HepG2 (cell line): ENCODE results near the gene KCTD19. TPM values are rescaled to one million over a fixed set of nuclear protein-coding genes. Genes with fewer than 3 reads are reported as not detected.
A peak's percentile ranks its signal among the peaks of the same experiment; 100 is the strongest.

ENCODE experiments used
- ATAC-seq: fragments of 200-7000 bp; cut with Tn5 transposase; 3 replicates; pipeline ENCODE4 v1.9.1; 2020; ENCODE audit warnings: mild to moderate bottlenecking, moderate library complexity
- BruUV-seq: library from RNA; stranded (reverse); fragments of 400-500 nt; replicated peaks from 2 replicates; lab custom pipeline; 2021; lab: Mats Ljungman, UMichigan
- CTCF ChIA-PET: fragments of 300-600 bp; formaldehyde crosslinking; extraction: SDS; loops from one replicate; lab custom pipeline; 2021; ENCODE audit warnings: low total read pairs, inconsistent platforms, low intra/inter-chr PET ratio; lab: Yijun Ruan, JAX
- POLR2A ChIA-PET: fragments of 350-600 bp; sonication (Branson Sonifier 250); formaldehyde crosslinking; loops from one replicate; lab custom pipeline; 2020; ENCODE audit warnings: antibody characterized with exemption, inconsistent platforms; lab: Yijun Ruan, JAX
- DNase-seq: peaks from one replicate; pipeline ENCODE4 v3.0.0-alpha.2; 2015; ENCODE audit warnings: low spot score
- FAIRE-seq: peaks from 3 replicates; lab custom pipeline; 2011; peaks lifted over from hg19 to GRCh38; lab: Jason Lieb, UNC
- H2AFZ ChIP-seq: one replicate; pipeline ENCODE4 v1.6.1; 2011; ENCODE audit warnings: low read length, inconsistent platforms
- H3K27ac ChIP-seq: fragments of 300-600 bp; 3 replicates; pipeline ENCODE4 v1.8.0; 2011; ENCODE audit warnings: mixed run types, mild to moderate bottlenecking, mixed read lengths, low read length, inconsistent platforms; ENCODE audit not compliant: insufficient read depth; ENCODE audit errors: extremely low read length
- H3K27me3 ChIP-seq, 2 experiments: fragments of 200-600 bp in 1 of 2; 2 replicates in 1 of 2; 3 replicates in 1 of 2; pipeline versions ENCODE4 v1.6.0 to v1.8.0; 2011; ENCODE audit warnings: low read length in 2 of 2, mild to moderate bottlenecking in 2 of 2, moderate library complexity in 2 of 2, inconsistent platforms in 1 of 2; ENCODE audit not compliant: insufficient read depth in 2 of 2, control insufficient read depth in 1 of 2
- H3K36me3 ChIP-seq, 2 experiments: fragments of 200-600 bp in 1 of 2; replicated peaks in 1 of 2; 2 replicates in 1 of 2; 3 replicates in 1 of 2; pipeline versions ENCODE4 v1.5.1 to v1.8.0; 2011; ENCODE audit warnings: low read length in 2 of 2, inconsistent platforms in 1 of 2; ENCODE audit not compliant: insufficient read depth in 2 of 2, control insufficient read depth in 1 of 2
- H3K4me1 ChIP-seq: 2 replicates; pipeline ENCODE4 v1.5.1; 2012; ENCODE audit warnings: low read length, inconsistent platforms; ENCODE audit not compliant: insufficient read depth
- H3K4me2 ChIP-seq: 2 replicates; pipeline ENCODE4 v1.6.0; 2011; ENCODE audit warnings: low read depth, low read length, inconsistent platforms
- H3K4me3 ChIP-seq, 3 experiments: fragments of 200-600 bp in 1 of 3; sonication (generic), shearing (Covaris generic) in 1 of 3; replicated peaks in 1 of 3; 2 replicates each; pipeline ENCODE4 v1.5.1; 2011 to 2016; ENCODE audit warnings: low read length in 3 of 3, inconsistent platforms in 2 of 3, low read depth in 2 of 3, mild to moderate bottlenecking in 2 of 3, control low read depth in 1 of 3, mixed read lengths in 1 of 3; ENCODE audit not compliant: insufficient read depth in 1 of 3
- H3K79me2 ChIP-seq: one replicate; pipeline ENCODE4 v1.6.1; 2011; ENCODE audit warnings: low read length, inconsistent platforms; ENCODE audit not compliant: insufficient read depth
- H3K9ac ChIP-seq: 2 replicates; pipeline ENCODE4 v1.6.0; 2011; ENCODE audit warnings: mild to moderate bottlenecking, low read depth, low read length, inconsistent platforms; ENCODE audit not compliant: insufficient read depth
- H3K9me3 ChIP-seq: 2 replicates; pipeline ENCODE4 v1.5.1; 2012; ENCODE audit warnings: mild to moderate bottlenecking, low read length
- H4K20me1 ChIP-seq: 2 replicates; pipeline ENCODE4 v1.6.0; 2011; ENCODE audit warnings: inconsistent platforms, mild to moderate bottlenecking, low read length, moderate library complexity; ENCODE audit not compliant: insufficient read depth
- BRCA1 ChIP-seq: sonication (generic); formaldehyde crosslinking; IDR thresholded peaks from 2 replicates; pipeline ENCODE4 v1.4.0; 2020; ENCODE audit warnings: missing genetic modification reagents
- DBP ChIP-seq: sonication (generic); formaldehyde crosslinking; IDR thresholded peaks from 2 replicates; pipeline ENCODE4 v1.4.0; 2020; ENCODE audit warnings: missing genetic modification reagents; ENCODE audit errors: not compliant biosample characterization
- EEA1 ChIP-seq: sonication (generic); formaldehyde crosslinking; IDR thresholded peaks from 2 replicates; pipeline ENCODE4 v1.5.1; 2020; ENCODE audit warnings: mild to moderate bottlenecking, missing genetic modification reagents, borderline replicate concordance
- GATA4 ChIP-seq: sonication (generic); IDR thresholded peaks from 2 replicates; pipeline ENCODE4 v1.6.1; 2016; ENCODE audit warnings: antibody characterized with exemption, low read depth, borderline replicate concordance
- IKZF1 ChIP-seq: fragments of 450-650 bp; IDR thresholded peaks from 2 replicates; pipeline ENCODE4 v1.7.1; 2016
- KDM6A ChIP-seq: IDR thresholded peaks from 2 replicates; pipeline ENCODE4 v1.6.1; 2016; ENCODE audit warnings: low read depth
- MIER3 ChIP-seq: IDR thresholded peaks from 2 replicates; pipeline ENCODE4 v1.6.1; 2016; ENCODE audit warnings: missing compliant biosample characterization, borderline replicate concordance
- RFXAP ChIP-seq: sonication (generic); formaldehyde crosslinking; IDR thresholded peaks from 2 replicates; pipeline ENCODE4 v1.4.0; 2020; ENCODE audit warnings: missing genetic modification reagents, borderline replicate concordance
- SIN3A ChIP-seq: IDR thresholded peaks from 2 replicates; pipeline ENCODE4 v1.6.1; 2011; ENCODE audit warnings: low read depth, mild to moderate bottlenecking, control low read depth, low read length, borderline replicate concordance
- STAG1 ChIP-seq: sonication (generic); formaldehyde crosslinking; IDR thresholded peaks from 2 replicates; pipeline ENCODE4 v1.4.0; 2020; ENCODE audit warnings: missing genetic modification reagents
- ZBTB37 ChIP-seq: sonication (generic); formaldehyde crosslinking; IDR thresholded peaks from 2 replicates; pipeline ENCODE4 v1.4.0; 2020; ENCODE audit warnings: mild to moderate bottlenecking, missing genetic modification reagents
- ZBTB7B ChIP-seq: sonication (generic); formaldehyde crosslinking; IDR thresholded peaks from 2 replicates; pipeline ENCODE4 v1.4.0; 2020; ENCODE audit warnings: missing genetic modification reagents
- ZFP36L1 ChIP-seq: sonication (generic); formaldehyde crosslinking; IDR thresholded peaks from 2 replicates; pipeline ENCODE4 v1.8.0; 2022; ENCODE audit warnings: mild to moderate bottlenecking, missing genetic modification reagents, moderate library complexity
- ZNF430 ChIP-seq: sonication (generic); formaldehyde crosslinking; IDR thresholded peaks from 2 replicates; pipeline ENCODE4 v1.9.0; 2021; ENCODE audit warnings: mild to moderate bottlenecking, missing genetic modification reagents
- ZNF549 ChIP-seq: sonication (generic); formaldehyde crosslinking; IDR thresholded peaks from 2 replicates; pipeline ENCODE4 v1.5.0; 2020; ENCODE audit warnings: missing genetic modification reagents
- ZNF773 ChIP-seq: sonication (generic); formaldehyde crosslinking; IDR thresholded peaks from 2 replicates; pipeline ENCODE4 v1.4.0; 2020; ENCODE audit warnings: missing genetic modification reagents, borderline replicate concordance
- ZZZ3 ChIP-seq: sonication (generic); formaldehyde crosslinking; IDR thresholded peaks from 2 replicates; pipeline ENCODE4 v1.4.0; 2020; ENCODE audit warnings: missing genetic modification reagents, mild to moderate bottlenecking, borderline replicate concordance
- WGBS: methylation state at CpG from one replicate; pipeline ENCODE4 v1.1.6; 2017; ENCODE audit warnings: low lambda C conversion rate; 5-methylcytosine and 5-hydroxymethylcytosine counted together
- in situ Hi-C: cut with HindIII; loops from 2 replicates; pipeline ENCODE4 v1.10.0; 2017; ENCODE audit warnings: low pct_unique_long_range_greater_than_20kb; ENCODE audit not compliant: extremely low pct_ligation_motif_present
- intact Hi-C: fragments of 100-400 bp; cut with micrococcal nuclease; formaldehyde crosslinking; loops from one replicate; pipeline ENCODE4 v1.10.0; 2022; ENCODE audit not compliant: unreplicated experiment
- polyA plus RNA-seq, 8 experiments: library from polyadenylated mRNA; depleted of rRNA in 3 of 8; stranded (reverse) in 7 of 8; unstranded in 1 of 8; fragments of >200 nt; fragmentation: Illumina TruSeq in 4 of 8; extraction: Trizol in 4 of 8; gene quantifications; 2 replicates each; pipeline versions ENCODE4 v1.2.1 to v1.2.3, GENCODE V29; 2011 to 2016; ENCODE audit warnings: low read depth in 4 of 8, missing spikeins in 1 of 8, mixed read lengths in 1 of 8; ENCODE audit not compliant: insufficient read depth in 1 of 8
- total RNA-seq, 5 experiments: library from RNA; depleted of rRNA; stranded (reverse); fragments of >200 nt; fragmentation: Illumina TruSeq; extraction: Trizol; gene quantifications; 2 replicates each; pipeline ENCODE4 v1.2.3, GENCODE V29; 2016; ENCODE audit warnings: low read depth in 1 of 5
- TF ChIP-seq, protein P1 (sequence below), 2 experiments: sonication (generic) in 1 of 2; formaldehyde crosslinking in 1 of 2; IDR thresholded peaks; 2 replicates each; pipeline versions ENCODE4 v1.5.1 to v1.6.1; 2011 to 2020; ENCODE audit warnings: borderline replicate concordance in 1 of 2, low read depth in 1 of 2, low read length in 1 of 2, mild to moderate bottlenecking in 1 of 2, missing genetic modification reagents in 1 of 2, moderate library complexity in 1 of 2

Gene KCTD19
- total and polyA plus RNA-seq, 2 of the 13 experiments (the other 11 are each of a cell fraction or from before 2014, with no cell fraction given), result not detected

DNA sequence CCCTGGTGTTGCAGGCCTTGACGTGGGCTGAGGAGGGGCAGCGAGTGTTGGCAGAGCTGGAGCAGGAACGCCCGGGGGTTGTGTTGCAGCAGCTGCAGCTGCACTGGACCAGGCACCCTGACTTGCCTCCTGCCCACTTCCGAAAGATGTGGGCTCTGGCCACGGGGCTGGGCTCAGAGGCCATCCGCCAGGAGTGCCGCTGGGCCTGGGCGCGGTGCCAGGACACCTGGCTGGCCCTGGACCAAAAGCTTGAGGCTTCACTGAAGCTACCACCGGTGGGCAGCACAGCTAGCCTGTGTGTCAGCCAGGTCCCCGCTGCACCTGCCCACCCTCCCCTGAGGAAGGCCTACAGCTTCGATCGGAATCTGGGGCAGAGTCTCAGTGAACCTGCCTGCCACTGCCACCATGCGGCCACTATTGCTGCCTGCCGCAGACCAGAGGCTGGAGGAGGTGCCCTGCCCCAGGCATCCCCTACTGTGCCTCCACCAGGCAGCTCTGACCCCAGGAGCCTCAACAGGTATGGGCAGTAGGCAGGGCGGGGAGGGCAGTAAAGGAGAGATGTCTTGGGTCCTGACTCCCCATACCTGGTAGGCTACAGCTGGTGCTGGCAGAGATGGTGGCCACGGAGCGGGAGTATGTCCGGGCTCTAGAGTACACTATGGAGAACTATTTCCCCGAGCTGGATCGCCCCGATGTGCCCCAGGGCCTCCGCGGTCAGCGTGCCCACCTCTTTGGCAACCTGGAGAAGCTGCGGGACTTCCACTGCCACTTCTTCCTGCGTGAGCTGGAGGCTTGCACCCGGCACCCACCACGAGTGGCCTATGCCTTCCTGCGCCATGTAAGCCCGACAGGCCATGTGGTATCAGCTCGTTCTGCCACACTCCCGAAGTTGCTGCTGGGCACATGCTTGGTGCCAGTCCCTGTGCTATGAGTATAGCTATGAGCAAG lies 41.6 kb downstream of the KCTD19 start:
- in situ Hi-C loops (no loop called here), intact Hi-C loops (no loop called here)
- Histone ChIP-seq H3K4me1 (peaks cover 1% of the 10 kb centered on the region), H3K4me2 (no peak overlapping the region; the same call in 1 of the 2 replicates), H4K20me1 (no peaks in the 10 kb centered on the region), H3K9ac (no peak overlapping the region), H3K9me3 (no peaks in the 10 kb centered on the region), H3K79me2 (no peaks in the 10 kb centered on the region), H3K4me3 (no peak overlapping the region), H3K27ac (no peak overlapping the region), H3K27me3 (no peaks in the 10 kb centered on the region), H2AFZ (no peak overlapping the region), H3K36me3 (no peaks in the 10 kb centered on the region)
- FAIRE-seq (peak; percentile 67), DNase-seq (peak; percentile 54), ATAC-seq (peak; percentile 91)
- CTCF ChIA-PET, result interaction anchor here (1.1 to 1.3 kb wide), 2 partner anchors 22 to 24 kb away, joined by 4 read pairs; no protein-coding TSS in a partner anchor
- POLR2A ChIA-PET, result interaction anchor here (1.0 to 1.6 kb wide), 3 partner anchors 11 to 24 kb away, joined by 3 to 5 read pairs (median 4); no protein-coding TSS in a partner anchor
- 59% methylated on average over 24 of the region's 34 CpGs for WGBS
- no TSS peak for BruUV-seq
- TF ChIP-seq ZZZ3 (CRISPR knock-in tag) (0 out of 2 replicates have a peak, but pooled peaks have one; percentile 43), EEA1 (no peak), ZBTB37 (CRISPR knock-in tag) (no peak), STAG1 (peak; percentile 76), RFXAP (CRISPR knock-in tag) (peak; percentile 36; the same call in 1 of the 2 replicates), SIN3A (no peak), KDM6A (CRISPR knock-in tag) (no peak), ZNF549 (no peak), ZNF773 (CRISPR knock-in tag) (0 out of 2 replicates have a peak, but pooled peaks have one; percentile 23), ZNF430 (CRISPR knock-in tag) (no peak), IKZF1 (no peak), ZBTB7B (CRISPR knock-in tag) (no peak), BRCA1 (CRISPR knock-in tag) (no peak), DBP (CRISPR knock-in tag) (no peak), GATA4 (no peak), MIER3 (0 out of 2 replicates have a peak, but pooled peaks have one; percentile 37), ZFP36L1 (CRISPR knock-in tag) (no peak)
- TF ChIP-seq, protein P1, sequence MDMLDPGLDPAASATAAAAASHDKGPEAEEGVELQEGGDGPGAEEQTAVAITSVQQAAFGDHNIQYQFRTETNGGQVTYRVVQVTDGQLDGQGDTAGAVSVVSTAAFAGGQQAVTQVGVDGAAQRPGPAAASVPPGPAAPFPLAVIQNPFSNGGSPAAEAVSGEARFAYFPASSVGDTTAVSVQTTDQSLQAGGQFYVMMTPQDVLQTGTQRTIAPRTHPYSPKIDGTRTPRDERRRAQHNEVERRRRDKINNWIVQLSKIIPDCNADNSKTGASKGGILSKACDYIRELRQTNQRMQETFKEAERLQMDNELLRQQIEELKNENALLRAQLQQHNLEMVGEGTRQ (IDR thresholded peaks at IDR 0.05; ENCODE audit: low read depth, low read length), result 0 out of 2 replicates have a peak, but pooled peaks have one; percentile 3
- TF ChIP-seq, protein P1 (CRISPR knock-in tag; IDR thresholded peaks at IDR 0.05; ENCODE audit: borderline replicate concordance), result no peak
